ENCODE results near the gene C17orf50.
A peak's percentile ranks its signal among the peaks of the same experiment; 100 is the strongest.

The C17orf50 gene

GRCh38 chr17:35757243-35757642 lies 3.4 kb upstream of the C17orf50 start:
- DNase-seq = no peak

DNA sequence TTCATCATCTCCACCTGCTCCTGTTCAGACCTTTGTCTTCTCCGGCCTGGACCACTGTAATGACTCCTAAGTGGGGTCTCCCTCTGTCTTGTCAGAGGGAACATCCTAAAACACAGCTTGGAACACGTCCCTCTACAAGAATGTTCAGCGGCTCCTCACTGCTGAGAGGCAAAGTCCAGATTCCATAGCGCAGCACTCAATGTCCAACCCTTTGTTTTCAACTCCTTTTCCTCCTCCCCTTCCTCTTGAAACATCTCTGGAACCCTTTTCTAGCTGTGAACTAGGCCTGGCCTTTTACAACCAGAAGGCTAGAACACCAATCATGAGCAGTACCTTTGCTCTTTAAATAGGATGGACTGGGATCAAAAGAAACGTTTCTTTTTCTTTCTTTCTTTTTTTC lies 914 bp downstream of the C17orf50 start:
- no peak for DNase-seq

DNA sequence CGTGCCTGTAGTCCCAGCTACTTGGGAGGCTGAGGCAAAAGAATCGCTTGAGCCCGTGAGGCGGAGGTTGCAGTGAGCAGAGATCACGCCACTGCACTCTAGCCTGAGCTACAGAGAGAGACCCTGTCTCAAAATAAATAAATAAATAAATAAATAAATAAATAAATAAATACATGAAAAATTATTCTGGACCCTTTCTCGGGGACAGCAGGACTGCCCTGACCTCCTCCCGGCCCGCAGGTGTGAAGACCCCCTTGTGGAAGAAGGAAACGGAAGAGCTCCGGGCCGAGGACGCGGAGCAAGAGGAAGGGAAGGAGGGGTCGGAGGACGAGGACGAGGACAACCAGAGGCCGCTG lies 3.1 kb downstream of the C17orf50 start:
- DNase-seq = no peak

DNA sequence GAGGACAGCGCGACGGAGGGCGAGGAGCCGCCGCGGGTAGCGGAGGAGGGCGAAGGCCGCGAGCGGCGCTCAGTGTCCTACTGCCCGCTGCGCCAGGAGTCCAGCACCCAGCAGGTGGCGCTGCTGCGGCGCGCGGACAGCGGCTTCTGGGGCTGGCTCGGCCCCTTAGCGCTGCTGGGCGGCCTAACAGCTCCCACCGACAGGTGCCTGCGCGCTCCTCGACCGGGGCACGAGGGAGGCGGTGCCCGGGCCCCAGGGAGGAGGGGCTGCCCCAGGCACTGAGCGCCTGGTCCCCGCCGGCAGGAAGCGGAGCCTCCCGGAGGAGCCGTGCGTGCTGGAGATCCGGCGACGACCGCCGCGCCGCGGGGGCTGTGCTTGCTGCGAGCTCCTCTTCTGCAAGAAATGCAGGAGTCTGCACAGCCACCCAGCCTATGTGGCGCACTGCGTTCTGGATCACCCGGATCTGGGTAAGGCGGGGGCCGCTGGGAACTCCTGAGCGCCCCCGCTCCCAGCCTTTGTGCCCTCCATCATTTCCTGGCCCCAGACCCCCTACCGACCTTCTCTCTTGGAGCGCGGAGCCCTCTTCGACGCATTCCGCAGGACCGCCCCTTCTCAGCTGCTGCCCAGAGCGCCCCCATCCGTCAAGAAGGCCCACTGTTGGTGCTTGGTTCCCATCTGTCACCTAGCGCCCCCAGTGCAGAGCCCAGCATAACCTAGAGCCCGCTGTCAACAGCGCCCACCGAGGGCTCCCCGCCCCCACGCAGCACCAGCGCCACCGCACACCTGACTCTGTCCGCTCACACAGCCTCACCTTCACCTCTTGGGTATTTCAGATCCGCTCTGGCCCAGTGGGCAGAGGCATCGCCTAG lies 3.7 kb downstream of the C17orf50 start:
- DNase-seq = peak; percentile 92

DNA sequence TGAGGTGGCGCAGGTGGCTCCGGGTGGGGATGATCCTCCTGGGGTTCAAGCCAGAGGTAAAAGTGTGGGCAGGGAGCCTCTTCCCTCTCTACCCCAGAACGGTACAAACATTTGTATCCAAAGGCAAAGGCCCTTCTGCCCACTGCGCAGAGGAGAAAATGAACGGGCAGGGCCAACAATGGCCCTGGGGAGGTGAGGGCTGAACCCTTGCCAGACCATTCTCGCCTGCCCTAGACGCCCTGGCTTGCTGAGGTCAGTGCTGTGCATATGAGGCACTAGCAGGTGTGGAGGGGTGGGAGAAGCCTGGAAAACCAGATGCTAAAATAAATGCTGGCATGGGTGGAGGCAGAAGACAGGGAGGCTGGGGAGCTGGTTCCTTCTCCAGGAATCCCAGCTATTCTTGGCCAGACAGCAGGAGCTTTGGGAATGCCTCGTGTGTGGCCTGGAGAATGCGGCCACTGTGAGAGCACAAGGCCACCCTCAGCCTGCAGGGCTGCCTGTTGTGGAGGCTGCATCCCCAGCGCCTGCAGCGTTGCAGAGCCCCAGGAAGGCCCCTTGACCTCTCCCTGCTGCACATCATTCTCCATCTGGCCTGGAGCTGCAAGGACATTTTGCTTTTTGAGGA lies 4.5 kb downstream of the C17orf50 start:
- no peak for DNase-seq

DNA sequence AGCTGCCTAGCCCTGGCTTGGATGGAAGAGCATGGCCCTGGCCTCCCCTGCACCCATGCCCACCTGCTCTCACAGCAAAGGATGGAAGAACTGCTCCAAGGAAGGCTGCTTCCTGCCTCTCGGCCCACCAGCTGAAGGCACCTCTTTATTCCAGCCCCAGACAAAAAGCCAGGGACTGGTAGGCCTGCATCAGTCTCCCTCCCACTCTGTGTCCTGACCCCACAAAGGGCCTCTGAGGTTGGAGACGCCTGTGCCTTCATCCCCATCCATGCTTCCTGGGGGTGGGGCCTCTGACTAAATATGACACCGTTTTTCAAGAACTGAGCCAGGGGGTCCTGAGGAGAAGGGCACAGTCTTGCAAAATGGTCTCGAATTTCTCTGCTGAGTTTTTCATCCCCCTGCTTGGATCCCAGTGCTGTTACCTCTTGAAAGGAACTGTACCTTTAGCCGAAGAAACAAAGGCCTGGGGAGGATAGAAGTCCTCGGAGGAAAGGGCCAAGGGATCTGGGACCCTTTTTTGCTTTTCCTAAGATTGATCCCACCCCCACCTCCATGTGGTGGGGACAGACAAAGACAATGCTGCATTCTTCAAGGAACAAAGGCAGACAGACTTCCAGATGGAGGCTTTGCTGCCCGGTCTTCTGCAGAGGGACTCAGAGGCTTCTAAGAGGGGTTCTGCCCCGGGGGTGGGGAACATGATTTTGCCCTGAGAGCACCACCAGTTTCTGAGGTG lies 5.2 kb downstream of the C17orf50 start:
- no peak for DNase-seq

DNA sequence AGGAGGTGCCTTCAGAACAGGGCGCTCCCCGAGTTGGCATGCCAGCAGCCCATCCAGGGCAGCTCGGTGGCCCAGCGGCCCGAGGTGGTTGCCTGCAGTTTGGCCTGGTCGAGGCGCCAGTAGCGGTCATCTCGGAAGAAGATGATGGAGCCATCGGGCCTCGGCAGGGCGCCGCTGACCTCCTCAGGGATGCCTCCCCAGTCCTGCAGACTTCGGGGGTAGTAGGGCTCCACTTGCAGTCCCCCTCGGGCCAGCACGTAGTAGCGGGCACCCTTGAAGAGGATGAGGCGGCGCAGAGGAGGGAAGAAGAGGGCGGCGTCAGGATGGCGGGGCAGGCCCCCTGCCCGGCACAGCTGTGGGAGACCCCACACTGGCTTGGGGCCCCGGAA lies 5.8 kb downstream of the C17orf50 start:
- no peak for DNase-seq

GRCh38 chr17:35766903-35767510 lies 6.3 kb downstream of the C17orf50 start:
- peak; percentile 13 for DNase-seq

GRCh38 chr17:35768797-35769196 lies 8.1 kb downstream of the C17orf50 start:
- DNase-seq = no peak

GRCh38 chr17:35769895-35770486 lies 9.3 kb downstream of the C17orf50 start:
- DNase-seq = no peak

GRCh38 chr17:35773129-35773528 lies 12.4 kb downstream of the C17orf50 start:
- DNase-seq = no peak

DNA sequence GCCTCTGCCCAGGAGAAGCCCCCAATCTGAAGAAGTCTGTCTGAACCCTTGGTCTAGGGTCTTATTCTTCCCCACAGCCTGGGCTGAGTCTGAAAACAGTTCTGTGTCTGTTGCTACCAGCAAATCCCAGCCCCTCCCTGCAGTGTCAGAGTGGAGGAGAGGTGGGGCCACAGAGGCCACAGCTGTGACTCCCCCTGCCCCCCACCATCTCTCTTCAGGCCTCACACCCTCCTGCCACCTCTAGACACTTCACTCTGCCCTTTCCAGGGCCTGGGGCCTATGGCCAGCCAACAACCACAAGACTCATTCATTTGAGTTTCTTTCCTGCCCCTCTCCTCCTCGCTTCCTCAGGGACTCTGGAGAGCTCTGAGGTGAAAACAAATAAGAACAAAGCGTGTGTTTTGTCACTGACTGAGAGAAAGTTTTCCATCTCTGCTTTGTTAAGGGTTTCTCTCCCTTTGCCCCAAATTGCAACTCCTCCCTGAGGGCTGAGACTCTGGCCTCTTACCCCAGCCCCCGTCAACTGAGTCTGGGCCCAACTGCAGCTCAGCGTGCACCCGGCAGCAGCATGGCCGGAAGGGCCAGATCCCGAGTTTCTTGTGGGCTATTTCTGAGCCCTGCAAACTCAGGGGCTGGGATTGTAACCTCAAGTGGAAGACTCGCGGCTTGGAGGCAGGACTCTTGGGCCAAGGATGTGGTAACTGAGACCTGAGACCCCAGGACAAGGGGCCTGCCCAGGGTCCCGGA lies 13.2 kb downstream of the C17orf50 start:
- DNase-seq = no peak

GRCh38 chr17:35774499-35774898 lies 13.8 kb downstream of the C17orf50 start:
- no peak for DNase-seq

DNA sequence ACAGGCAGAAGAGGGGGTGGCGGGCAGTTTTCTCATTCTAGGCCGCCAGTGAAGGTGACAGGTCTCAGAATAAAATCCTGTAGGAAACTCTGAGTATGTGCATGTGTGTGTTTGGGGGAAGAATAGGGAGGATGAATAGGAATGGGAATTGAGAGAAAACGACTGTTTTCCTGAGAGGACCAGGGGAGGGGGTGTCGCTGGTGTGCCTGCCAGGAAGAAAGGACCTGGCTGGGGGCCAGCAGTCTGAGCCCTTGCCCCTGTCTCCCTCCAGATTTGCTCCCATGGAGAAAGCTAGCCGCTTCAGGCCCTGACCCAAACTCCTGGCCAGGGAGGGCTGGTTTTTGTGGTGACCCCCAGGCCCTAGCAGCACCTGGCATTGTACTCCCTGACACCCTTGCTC lies 14.4 kb downstream of the C17orf50 start:
- no peak for DNase-seq

DNA sequence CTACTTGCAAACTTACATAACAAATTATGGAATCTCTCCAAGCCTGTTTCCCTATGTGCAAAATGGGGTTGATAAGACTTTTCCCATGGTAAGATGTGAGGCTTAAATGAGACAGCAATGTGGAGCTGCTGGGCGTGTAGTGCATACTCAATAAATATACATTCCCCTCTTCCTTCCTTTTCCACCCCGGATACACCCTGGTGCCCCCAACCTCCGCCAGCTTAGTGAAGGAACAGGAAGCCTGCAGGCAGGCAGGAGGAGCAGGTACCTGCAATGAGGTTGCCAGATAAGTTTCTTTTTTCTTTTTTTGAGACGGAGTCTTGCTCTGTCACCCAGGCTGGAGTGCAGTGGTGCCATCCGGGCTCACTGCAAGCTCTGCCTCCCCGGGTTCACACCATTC lies 14.9 kb downstream of the C17orf50 start:
- no peak for DNase-seq

DNA sequence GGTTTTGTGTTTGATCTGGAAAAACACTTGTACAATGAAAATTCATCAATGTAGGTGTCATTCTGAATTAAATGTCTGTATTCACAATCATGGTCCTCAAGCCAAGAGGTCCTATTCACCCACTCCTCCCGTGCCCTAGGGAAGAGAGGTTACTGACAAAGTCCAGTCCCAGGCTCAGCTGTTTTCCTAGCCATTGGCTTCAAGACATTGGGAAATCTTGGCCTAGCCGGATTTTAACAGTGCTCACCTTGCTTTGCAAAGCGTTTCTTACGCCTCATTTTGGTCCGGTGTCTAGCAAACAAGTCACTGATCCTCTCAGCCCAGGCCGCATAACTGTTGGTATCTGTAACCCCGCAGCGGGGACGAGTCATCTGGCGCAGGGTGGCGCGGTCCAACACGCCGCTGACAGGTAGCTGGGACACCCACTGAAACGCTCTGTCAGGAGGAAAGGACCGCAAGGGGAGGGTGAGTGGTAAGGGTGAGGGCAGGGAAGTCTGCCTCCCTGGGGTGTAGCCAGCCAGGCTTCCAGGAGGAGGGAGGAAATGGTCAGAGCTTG lies 18.0 kb downstream of the C17orf50 start:
- DNase-seq = no peak

- no peak for DNase-seq
Observed at GRCh38 chr17:35780950-35781349, 20.3 kb downstream of the C17orf50 start.

GRCh38 chr17:35784895-35785294 lies 24.2 kb downstream of the C17orf50 start:
- DNase-seq = no peak

- DNase-seq = no peak
Observed at GRCh38 chr17:35786941-35787432, 26.3 kb downstream of the C17orf50 start.

DNA sequence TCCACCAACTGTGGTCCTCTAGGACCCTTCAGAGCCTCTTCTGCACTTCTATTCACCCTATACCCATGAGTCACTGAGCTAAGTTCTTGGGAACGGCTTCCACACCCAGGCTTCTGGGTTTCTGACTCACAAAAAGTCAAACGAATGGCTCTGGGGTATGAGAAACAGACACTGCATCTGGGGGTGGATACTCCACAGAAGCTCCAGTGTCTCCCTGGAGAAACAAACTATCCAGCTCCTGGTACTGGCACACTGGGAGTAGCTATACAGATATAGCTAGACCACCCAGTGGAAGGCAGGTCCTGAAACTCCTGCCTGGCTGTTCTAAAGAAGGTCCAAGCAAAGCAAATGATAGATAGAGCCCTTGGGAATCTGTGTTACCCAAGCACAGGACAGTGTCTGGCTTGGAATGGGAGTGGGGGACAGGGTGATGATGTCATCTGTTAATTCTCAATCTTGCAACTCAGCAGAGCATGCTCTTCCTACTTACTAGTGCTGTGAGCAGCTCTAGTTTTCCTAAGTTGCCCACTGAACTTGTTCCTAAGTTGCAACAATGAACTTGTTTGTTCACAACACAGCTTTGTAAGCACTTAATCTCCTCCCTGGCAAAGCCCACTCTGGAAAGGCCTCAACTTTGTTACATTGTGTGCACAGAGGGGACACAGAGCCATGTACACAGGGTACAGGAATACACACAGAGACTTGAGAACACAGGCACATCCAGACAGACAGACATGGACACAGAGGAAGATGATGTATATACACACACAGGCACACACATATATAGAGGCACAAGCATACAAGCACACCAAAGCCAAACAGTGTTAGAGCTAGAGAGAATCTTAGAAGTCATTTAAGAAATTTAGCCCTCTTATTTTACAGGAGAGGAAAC lies 28.0 kb downstream of the C17orf50 start:
- DNase-seq = no peak

- no peak for DNase-seq
Observed at GRCh38 chr17:35790841-35791240, 30.2 kb downstream of the C17orf50 start.

All from NCI-H1436 (cell line).